Activated CD8-positive, alpha-beta T cell treated with anti-CD3 and anti-CD28 coated beads, Interleukin-2, amount 10 ng/mL, durations not matched to agents 7 days and 5 days (primary cell): ENCODE results near the gene E2F8. TPM values are rescaled to one million over a fixed set of nuclear protein-coding genes. Genes with fewer than 3 reads are reported as not detected.

Source experiments
- ATAC-seq: fragments of 150-1000 bp; cut with Tn5 transposase; one replicate; pipeline ENCODE4 v1.10.0; 2021; ENCODE audit warnings: moderate library complexity
- CTCF ChIA-PET: fragments of 350-600 bp; sonication (Branson Sonifier 250); formaldehyde crosslinking; loops from one replicate; lab custom pipeline; 2021; ENCODE audit warnings: antibody characterized with exemption; lab: Charles Lee
- POLR2A ChIA-PET: fragments of 350-600 bp; sonication (Branson Sonifier 250); formaldehyde crosslinking; loops from one replicate; lab custom pipeline; 2021; ENCODE audit warnings: antibody characterized with exemption; lab: Charles Lee
- DNase-seq: peaks from one replicate; pipeline ENCODE4 v3.0.0-alpha.2; 2020
- H3K27ac Mint-ChIP-seq: one replicate; pipeline ENCODE4 v1.8.0; 2021; ENCODE audit warnings: mild to moderate bottlenecking, mixed read lengths
- H3K27me3 Mint-ChIP-seq: one replicate; pipeline ENCODE4 v1.8.0; 2021; ENCODE audit warnings: low read depth, mixed read lengths
- H3K36me3 Mint-ChIP-seq: one replicate; pipeline ENCODE4 v1.8.0; 2021; ENCODE audit warnings: low read depth, mixed read lengths
- H3K4me1 Mint-ChIP-seq: one replicate; pipeline ENCODE4 v1.8.0; 2021; ENCODE audit warnings: low read depth, mixed read lengths
- H3K4me3 Mint-ChIP-seq: one replicate; pipeline ENCODE4 v1.8.0; 2021; ENCODE audit warnings: mild to moderate bottlenecking, mixed read lengths
- H3K9me3 Mint-ChIP-seq: one replicate; pipeline ENCODE4 v1.8.0; 2022; ENCODE audit warnings: mixed read lengths; ENCODE audit not compliant: insufficient read depth
- total RNA-seq, 2 experiments: library from RNA; stranded (reverse); gene quantifications; one replicate each; pipeline ENCODE4 v1.2.3, GENCODE V29; 2021

The E2F8 gene
- total RNA-seq, 2 experiments from 2014 or later, result 44.4 to 46.5 TPM

GRCh38 chr11:19216709-19217374 is 23.9 kb downstream of the E2F8 start:
- CTCF ChIA-PET, result no interaction called here
- H3K27ac Mint-ChIP-seq, result no peak overlapping the region
- no peak overlapping the region for H3K4me3 Mint-ChIP-seq
- ATAC-seq (no peak), DNase-seq (no peak)
- no peaks in the 10 kb centered on the region for H3K36me3 Mint-ChIP-seq
- H3K9me3 Mint-ChIP-seq, result no peaks in the 10 kb centered on the region
- H3K27me3 Mint-ChIP-seq, result peaks cover 20% of the 10 kb centered on the region
- no peaks in the 10 kb centered on the region for H3K4me1 Mint-ChIP-seq
- POLR2A ChIA-PET, result no interaction called here

GRCh38 chr11:19216021-19216420 is 24.7 kb downstream of the E2F8 start:
- CTCF ChIA-PET, result no interaction called here
- ATAC-seq (no peak), DNase-seq (no peak)
- H3K4me1 Mint-ChIP-seq, result no peaks in the 10 kb centered on the region
- POLR2A ChIA-PET, result no interaction called here
- no peak overlapping the region for H3K27ac Mint-ChIP-seq
- no peaks in the 10 kb centered on the region for H3K36me3 Mint-ChIP-seq
- H3K27me3 Mint-ChIP-seq, result peaks cover 20% of the 10 kb centered on the region
- no peaks in the 10 kb centered on the region for H3K9me3 Mint-ChIP-seq
- no peak overlapping the region for H3K4me3 Mint-ChIP-seq

GRCh38 chr11:19209617-19210370 is 31.0 kb downstream of the E2F8 start:
- Mint-ChIP-seq H3K27ac (no peak overlapping the region), H3K9me3 (no peaks in the 10 kb centered on the region), H3K4me1 (no peaks in the 10 kb centered on the region), H3K27me3 (peaks cover 31% of the 10 kb centered on the region), H3K4me3 (no peak overlapping the region), H3K36me3 (no peaks in the 10 kb centered on the region)
- ATAC-seq, result no peak
- ChIA-PET POLR2A (no interaction called here), CTCF (no interaction called here)
- no peak for DNase-seq

- DNase-seq (no peak), ATAC-seq (no peak)
- ChIA-PET POLR2A (no interaction called here), CTCF (no interaction called here)
- Mint-ChIP-seq H3K4me3 (no peak overlapping the region), H3K9me3 (no peaks in the 10 kb centered on the region), H3K4me1 (no peaks in the 10 kb centered on the region), H3K27ac (no peak overlapping the region), H3K27me3 (peaks cover 26% of the 10 kb centered on the region), H3K36me3 (no peaks in the 10 kb centered on the region)
Measured at GRCh38 chr11:19208959-19209546, 31.7 kb downstream of the E2F8 start.

GRCh38 chr11:19208181-19208580 is 32.6 kb downstream of the E2F8 start:
- Mint-ChIP-seq H3K9me3 (no peaks in the 10 kb centered on the region), H3K4me1 (peaks cover 4% of the 10 kb centered on the region), H3K36me3 (no peaks in the 10 kb centered on the region), H3K4me3 (no peak overlapping the region), H3K27ac (no peak overlapping the region), H3K27me3 (peaks cover 19% of the 10 kb centered on the region)
- no peak for ATAC-seq
- POLR2A ChIA-PET, result interaction anchor here (1.2 kb wide), 1 partner anchor 36 kb away, joined by 3 read pairs; no protein-coding TSS in a partner anchor
- no peak for DNase-seq
- CTCF ChIA-PET, result no interaction called here

GRCh38 chr11:19204836-19205235 is 35.9 kb downstream of the E2F8 start:
- DNase-seq, result no peak
- Mint-ChIP-seq H3K36me3 (no peaks in the 10 kb centered on the region), H3K4me3 (no peak overlapping the region), H3K9me3 (no peaks in the 10 kb centered on the region), H3K4me1 (peaks cover 4% of the 10 kb centered on the region), H3K27ac (no peak overlapping the region), H3K27me3 (peaks cover 21% of the 10 kb centered on the region)
- ChIA-PET CTCF (no interaction called here), POLR2A (no interaction called here)
- no peak for ATAC-seq

- no peak within 1 kb of the TSS for H3K4me3 Mint-ChIP-seq
- ChIA-PET CTCF (no interaction called here), POLR2A (no interaction called here)
- ATAC-seq (no peak), DNase-seq (no peak)
- H3K27me3 Mint-ChIP-seq, result peaks cover 9% of the 10 kb centered on the region
- peaks cover 4% of the 10 kb centered on the region for H3K4me1 Mint-ChIP-seq
- no peaks in the 10 kb centered on the region for H3K9me3 Mint-ChIP-seq
- no peaks in the 10 kb centered on the region for H3K36me3 Mint-ChIP-seq
- H3K27ac Mint-ChIP-seq, result no peak within 1 kb of the TSS
Measured at GRCh38 chr11:19201737-19202605, 38.8 kb downstream of the E2F8 start, which contains the start of gene CSRP3. Gene CSRP3 (minus strand): TSS chr11:19201983. CDS start chr11:19192448, 9,535 bp downstream.

- Mint-ChIP-seq H3K4me3 (no peak overlapping the region), H3K27me3 (peaks cover 9% of the 10 kb centered on the region), H3K36me3 (no peaks in the 10 kb centered on the region), H3K9me3 (no peaks in the 10 kb centered on the region), H3K27ac (no peak overlapping the region), H3K4me1 (peaks cover 4% of the 10 kb centered on the region)
- ChIA-PET POLR2A (no interaction called here), CTCF (no interaction called here)
- no peak for DNase-seq
- no peak for ATAC-seq
Measured at GRCh38 chr11:19200410-19201201, 40.1 kb downstream of the E2F8 start.

GRCh38 chr11:19199771-19200170 is 41.0 kb downstream of the E2F8 start:
- no peak overlapping the region for H3K4me3 Mint-ChIP-seq
- ATAC-seq, result no peak
- no peak for DNase-seq
- POLR2A ChIA-PET, result no interaction called here
- no peaks in the 10 kb centered on the region for H3K36me3 Mint-ChIP-seq
- H3K9me3 Mint-ChIP-seq, result no peaks in the 10 kb centered on the region
- CTCF ChIA-PET, result no interaction called here
- peaks cover 4% of the 10 kb centered on the region for H3K4me1 Mint-ChIP-seq
- H3K27me3 Mint-ChIP-seq, result peaks cover 9% of the 10 kb centered on the region
- no peak overlapping the region for H3K27ac Mint-ChIP-seq

- Mint-ChIP-seq H3K36me3 (no peaks in the 10 kb centered on the region), H3K4me1 (peaks cover 4% of the 10 kb centered on the region), H3K4me3 (no peak overlapping the region), H3K9me3 (no peaks in the 10 kb centered on the region), H3K27me3 (peaks cover 9% of the 10 kb centered on the region), H3K27ac (no peak overlapping the region)
- ATAC-seq (no peak), DNase-seq (no peak)
- CTCF ChIA-PET, result interaction anchor here (1.3 kb wide), 1 partner anchor 128 kb away, joined by 3 read pairs; no protein-coding TSS in a partner anchor
- POLR2A ChIA-PET, result no interaction called here
Measured at GRCh38 chr11:19199048-19199447, 41.7 kb downstream of the E2F8 start.

GRCh38 chr11:19196432-19196831 is 44.3 kb downstream of the E2F8 start:
- H3K27ac Mint-ChIP-seq, result no peak overlapping the region
- peaks cover 6% of the 10 kb centered on the region for H3K27me3 Mint-ChIP-seq
- DNase-seq (no peak), ATAC-seq (no peak)
- H3K9me3 Mint-ChIP-seq, result no peaks in the 10 kb centered on the region
- no peaks in the 10 kb centered on the region for H3K4me1 Mint-ChIP-seq
- H3K4me3 Mint-ChIP-seq, result no peak overlapping the region
- ChIA-PET CTCF (no interaction called here), POLR2A (no interaction called here)
- no peaks in the 10 kb centered on the region for H3K36me3 Mint-ChIP-seq
